ENCODE results near the gene NAXE.

GRCh38 chr1:156592910-156593660, 1.5 kb downstream of the NAXE start:
- no peak for TF ChIP-seq CTCF (conservative IDR thresholded peaks at IDR 0.05)
- no peak for TF ChIP-seq ZFX (IDR thresholded peaks at IDR 0.05)
